ENCODE data around the gene ACCS. TPM values are rescaled to one million over a fixed set of nuclear protein-coding genes. Genes with fewer than 3 reads are reported as not detected.

ACCS gene
- total and polyA plus RNA-seq, 9 of the 15 experiments (the other 6 are each of a cell fraction or from before 2014, with no cell fraction given): 4.2 to 25.9 (median 16.3) TPM

DNA sequence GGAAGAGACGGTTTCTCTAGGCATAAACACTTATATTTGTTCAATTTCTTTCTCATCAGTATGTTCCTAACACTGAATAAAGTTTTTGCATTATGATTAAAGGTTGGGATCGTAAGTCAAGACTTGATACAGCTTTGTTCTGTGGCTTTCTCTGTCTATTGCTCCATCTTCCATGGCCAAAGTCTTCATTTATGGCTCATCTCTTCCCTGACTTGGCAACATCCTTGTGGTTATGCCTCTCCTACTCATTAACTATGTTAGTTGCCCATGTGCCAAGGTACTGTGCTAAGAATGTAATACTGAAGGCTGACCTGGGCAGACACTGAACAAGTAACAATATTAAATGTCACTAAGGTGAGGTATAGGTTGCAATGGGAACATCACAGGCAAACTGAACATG, 19.9 kb upstream of the ACCS start:
- DNase-seq (ENCODE audit: extremely low read depth in 1 of 4, low spot score in 3 of 4) (no peak), FAIRE-seq (no peak), ATAC-seq (no peak)
- peaks cover 0 to 6% of the 10 kb centered on the region in 2 experiments; a peak in 4 of 5 replicates for H3K27me3 ChIP-seq (ENCODE audit: control insufficient read depth in 2 of 2, insufficient read depth in 2 of 2, low read length in 2 of 2)
- no peaks in the 10 kb centered on the region; a peak in 1 of 5 replicates for H3K4me1 ChIP-seq (replicated peaks in 1 of 2; ENCODE audit: control insufficient read depth in 2 of 2, insufficient read depth in 2 of 2, low read length in 2 of 2)
- intact Hi-C loops (cut with micrococcal nuclease) (no loop called here), in situ Hi-C loops (cut with MboI) (no loop called here)
- no peaks in the 10 kb centered on the region for H3K36me3 ChIP-seq (ENCODE audit: control insufficient read depth, insufficient read depth, low read length)
- H3K79me2 ChIP-seq (ENCODE audit: control insufficient read depth, insufficient read depth, low read length): no peaks in the 10 kb centered on the region
- no peak overlapping the region for H2AFZ ChIP-seq (ENCODE audit: low read depth, low read length)
- H3K9ac ChIP-seq (ENCODE audit: insufficient read depth in 1 of 2, low read depth in 2 of 2, low read length in 2 of 2): no peak overlapping the region
- BruUV-seq (replicated peaks): no TSS peak
- H3K9me1 ChIP-seq (ENCODE audit: control insufficient read depth, insufficient read depth, low read length): peaks cover 5% of the 10 kb centered on the region
- H3K27ac ChIP-seq (ENCODE audit: extremely low read depth, low read depth, low read length): no peak overlapping the region
- no peak overlapping the region for H3K4me2 ChIP-seq (ENCODE audit: insufficient read depth, low read length)
- WGBS (ENCODE audit: insufficient coverage, low coverage, missing lambda C conversion rate): 0% methylated on average over 2 of the region's 2 CpGs
- H3K4me3 ChIP-seq: no peak overlapping the region
- POLR2A ChIA-PET: interaction anchor here (0.7 kb wide), 1 partner anchor 405 kb away, joined by 3 read pairs; no protein-coding TSS in a partner anchor
- H3K9me3 ChIP-seq (replicated peaks; ENCODE audit: control insufficient read depth, insufficient read depth, low read depth, low read length): no peaks in the 10 kb centered on the region
- CTCF ChIA-PET (ENCODE audit: low intra/inter-chr PET ratio): no interaction called here
- no peaks in the 10 kb centered on the region for H4K20me1 ChIP-seq (replicated peaks; ENCODE audit: control insufficient read depth, insufficient read depth, low read length)
- TF ChIP-seq ARNT (IDR thresholded peaks at IDR 0.05) (no peak), ZNF75A (CRISPR knock-in tag; IDR thresholded peaks at IDR 0.05) (no peak), ZNF431 (CRISPR knock-in tag; IDR thresholded peaks at IDR 0.05) (no peak), SAP30 (IDR thresholded peaks at IDR 0.05; ENCODE audit: borderline replicate concordance, insufficient read depth, low read depth, low read length, poor library complexity, severe bottlenecking) (no peak), FOXA1 (IDR thresholded peaks at IDR 0.05; ENCODE audit: borderline replicate concordance) (no peak), OTX1 (CRISPR knock-in tag; IDR thresholded peaks at IDR 0.05) (no peak), BACH1 (tag; IDR thresholded peaks at IDR 0.05) (no peak), RUNX1 (IDR thresholded peaks at IDR 0.05; ENCODE audit: low read depth) (no peak)
- TF ChIP-seq, protein P1, sequence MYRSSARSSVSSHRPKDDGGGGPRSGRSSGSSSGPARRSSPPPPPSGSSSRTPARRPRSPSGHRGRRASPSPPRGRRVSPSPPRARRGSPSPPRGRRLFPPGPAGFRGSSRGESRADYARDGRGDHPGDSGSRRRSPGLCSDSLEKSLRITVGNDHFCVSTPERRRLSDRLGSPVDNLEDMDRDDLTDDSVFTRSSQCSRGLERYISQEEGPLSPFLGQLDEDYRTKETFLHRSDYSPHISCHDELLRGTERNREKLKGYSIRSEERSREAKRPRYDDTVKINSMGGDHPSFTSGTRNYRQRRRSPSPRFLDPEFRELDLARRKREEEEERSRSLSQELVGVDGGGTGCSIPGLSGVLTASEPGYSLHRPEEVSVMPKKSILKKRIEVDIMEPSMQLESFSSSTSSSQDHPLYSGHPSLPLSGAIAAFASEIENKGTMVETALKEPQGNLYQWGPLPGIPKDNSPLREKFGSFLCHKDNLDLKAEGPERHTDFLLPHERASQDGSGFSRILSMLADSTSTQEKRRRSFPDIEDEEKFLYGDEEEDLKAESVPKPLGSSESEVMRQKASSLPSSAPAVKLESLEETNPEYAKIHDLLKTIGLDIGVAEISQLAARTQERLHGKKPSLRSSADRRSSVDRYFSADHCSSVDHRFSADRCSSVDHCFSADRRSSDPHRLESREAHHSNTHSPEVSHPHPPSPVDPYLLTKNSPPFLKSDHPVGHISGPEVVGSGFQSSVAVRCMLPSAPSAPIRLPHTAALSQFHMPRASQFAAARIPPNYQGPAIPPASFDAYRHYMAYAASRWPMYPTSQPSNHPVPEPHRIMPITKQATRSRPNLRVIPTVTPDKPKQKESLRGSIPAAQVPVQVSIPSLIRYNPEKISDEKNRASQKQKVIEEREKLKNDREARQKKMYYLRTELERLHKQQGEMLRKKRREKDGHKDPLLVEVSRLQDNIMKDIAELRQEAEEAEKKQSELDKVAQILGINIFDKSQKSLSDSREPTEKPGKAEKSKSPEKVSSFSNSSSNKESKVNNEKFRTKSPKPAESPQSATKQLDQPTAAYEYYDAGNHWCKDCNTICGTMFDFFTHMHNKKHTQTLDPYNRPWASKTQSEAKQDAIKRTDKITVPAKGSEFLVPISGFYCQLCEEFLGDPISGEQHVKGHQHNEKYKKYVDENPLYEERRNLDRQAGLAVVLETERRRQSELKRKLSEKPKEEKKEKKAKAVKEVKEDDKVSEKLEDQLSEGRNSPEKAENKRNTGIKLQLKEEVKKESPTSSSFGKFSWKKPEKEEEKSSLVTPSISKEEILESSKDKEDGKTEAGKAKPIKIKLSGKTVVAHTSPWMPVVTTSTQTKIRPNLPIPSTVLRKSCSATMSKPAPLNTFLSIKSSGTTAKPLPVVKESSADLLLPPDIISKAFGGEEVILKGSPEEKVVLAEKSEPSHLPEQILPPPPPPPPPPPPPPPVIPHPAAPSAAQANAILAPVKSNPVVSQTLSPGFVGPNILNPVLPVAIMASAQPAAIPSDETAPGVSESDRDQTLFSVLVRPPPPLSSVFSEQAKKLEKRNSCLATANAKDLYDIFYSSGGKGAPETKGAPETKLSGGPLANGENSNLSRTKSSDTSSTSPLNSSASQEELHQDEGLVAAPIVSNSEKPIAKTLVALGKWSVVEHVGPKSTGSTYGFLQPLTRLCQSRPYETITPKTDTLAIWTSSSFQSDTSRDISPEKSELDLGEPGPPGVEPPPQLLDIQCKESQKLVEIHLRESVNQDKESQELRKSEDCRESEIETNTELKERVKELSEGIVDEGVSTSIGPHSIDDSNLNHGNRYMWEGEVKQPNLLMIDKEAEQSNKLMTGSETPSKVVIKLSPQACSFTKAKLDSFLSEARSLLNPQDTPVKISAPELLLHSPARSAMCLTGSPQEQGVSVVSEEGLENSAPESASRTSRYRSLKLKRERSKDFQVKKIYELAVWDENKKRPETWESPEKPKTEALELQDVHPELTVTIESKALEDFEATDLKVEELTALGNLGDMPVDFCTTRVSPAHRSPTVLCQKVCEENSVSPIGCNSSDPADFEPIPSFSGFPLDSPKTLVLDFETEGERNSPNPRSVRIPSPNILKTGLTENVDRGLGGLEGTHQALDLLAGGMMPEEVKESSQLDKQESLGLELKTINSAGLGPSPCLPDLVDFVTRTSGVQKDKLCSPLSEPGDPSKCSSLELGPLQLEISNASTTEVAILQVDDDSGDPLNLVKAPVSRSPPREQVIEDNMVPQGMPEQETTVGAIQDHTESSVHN (IDR thresholded peaks at IDR 0.05; ENCODE audit: borderline replicate concordance in 1 of 2, low read depth in 1 of 2): no peak
- TF ChIP-seq, protein P2, sequence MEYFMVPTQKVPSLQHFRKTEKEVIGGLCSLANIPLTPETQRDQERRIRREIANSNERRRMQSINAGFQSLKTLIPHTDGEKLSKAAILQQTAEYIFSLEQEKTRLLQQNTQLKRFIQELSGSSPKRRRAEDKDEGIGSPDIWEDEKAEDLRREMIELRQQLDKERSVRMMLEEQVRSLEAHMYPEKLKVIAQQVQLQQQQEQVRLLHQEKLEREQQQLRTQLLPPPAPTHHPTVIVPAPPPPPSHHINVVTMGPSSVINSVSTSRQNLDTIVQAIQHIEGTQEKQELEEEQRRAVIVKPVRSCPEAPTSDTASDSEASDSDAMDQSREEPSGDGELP (CRISPR knock-in tag; IDR thresholded peaks at IDR 0.05; ENCODE audit: borderline replicate concordance): no peak
- TF ChIP-seq, protein P3, sequence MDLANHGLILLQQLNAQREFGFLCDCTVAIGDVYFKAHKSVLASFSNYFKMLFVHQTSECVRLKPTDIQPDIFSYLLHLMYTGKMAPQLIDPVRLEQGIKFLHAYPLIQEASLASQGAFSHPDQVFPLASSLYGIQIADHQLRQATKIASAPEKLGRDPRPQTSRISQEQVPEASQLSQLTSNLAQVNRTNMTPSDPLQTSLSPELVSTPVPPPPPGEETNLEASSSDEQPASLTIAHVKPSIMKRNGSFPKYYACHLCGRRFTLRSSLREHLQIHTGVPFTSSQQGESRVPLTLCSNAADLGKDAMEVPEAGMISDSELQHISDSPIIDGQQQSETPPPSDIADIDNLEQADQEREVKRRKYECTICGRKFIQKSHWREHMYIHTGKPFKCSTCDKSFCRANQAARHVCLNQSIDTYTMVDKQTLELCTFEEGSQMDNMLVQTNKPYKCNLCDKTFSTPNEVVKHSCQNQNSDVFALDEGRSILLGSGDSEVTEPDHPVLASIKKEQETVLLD (IDR thresholded peaks at IDR 0.05): no peak
